Thyroid gland (tissue), 4 donors: ENCODE measurements around the gene TIMM50. TPM values are rescaled to one million over a fixed set of nuclear protein-coding genes. Genes with fewer than 3 reads are reported as not detected.

Experiments used
- DNase-seq, 2 donors: peaks; one replicate each; pipeline ENCODE4 v3.0.0-alpha.2; 2019
- H3K27ac ChIP-seq, 3 donors: fragments of 200-600 bp; sonication (generic); 1 replicate in 2 of 3; 2 replicates in 1 of 3; pipeline ENCODE4 v1.5.1; 2016 to 2019; ENCODE audit warnings: mild to moderate bottlenecking in 1 of 3, moderate library complexity in 1 of 3
- H3K27me3 ChIP-seq: fragments of 200-600 bp; sonication (generic); one replicate; pipeline ENCODE4 v1.5.1; 2019
- H3K36me3 ChIP-seq, 2 donors: fragments of 200-600 bp; sonication (generic); one replicate each; pipeline ENCODE4 v1.5.1; 2016 to 2019
- H3K4me1 ChIP-seq, 2 donors: fragments of 200-600 bp; sonication (generic); one replicate each; pipeline ENCODE4 v1.5.1; 2017 to 2019
- H3K4me3 ChIP-seq, 3 donors: fragments of 200-600 bp; sonication (generic); replicated peaks in 1 of 3; 1 replicate in 2 of 3; 2 replicates in 1 of 3; pipeline ENCODE4 v1.5.1; 2016; ENCODE audit warnings: mild to moderate bottlenecking in 1 of 3
- H3K9me3 ChIP-seq: fragments of 200-600 bp; sonication (generic); one replicate; pipeline ENCODE4 v1.5.1; 2017
- CTCF ChIP-seq, 6 experiments: fragments of 200-600 bp in 3 of 6; fragments of 450-650 bp in 3 of 6; sonication (generic) in 3 of 6; IDR thresholded peaks; one replicate each; pipeline ENCODE4 v1.5.1; 2016 to 2019; ENCODE audit warnings: antibody characterized with exemption in 6 of 6, mild to moderate bottlenecking in 2 of 6, inconsistent platforms in 1 of 6, moderate library complexity in 1 of 6
- POLR2A ChIP-seq, 2 donors: fragments of 450-650 bp; IDR thresholded peaks; one replicate each; pipeline ENCODE4 v1.6.1; 2017; ENCODE audit warnings: antibody characterized with exemption in 2 of 2, mild to moderate bottlenecking in 2 of 2, moderate library complexity in 1 of 2
- WGBS, 2 donors: methylation state at CpG; one replicate each; pipeline ENCODE4 v1.1.5; 2017; 5-methylcytosine and 5-hydroxymethylcytosine counted together
- intact Hi-C: fragments of 100-400 bp; cut with DNase I; formaldehyde crosslinking; loops from one replicate; pipeline ENCODE4 v1.15.1; 2023
- total RNA-seq, 4 donors: library from RNA; depleted of rRNA; stranded (reverse); fragments of >200 nt; gene quantifications; one replicate each; pipeline ENCODE4 v1.2.3, GENCODE V29; 2016

TIMM50 gene
- total RNA-seq, 4 donors from 2014 or later: 74.4 to 86.5 (median 84.5) TPM

DNA sequence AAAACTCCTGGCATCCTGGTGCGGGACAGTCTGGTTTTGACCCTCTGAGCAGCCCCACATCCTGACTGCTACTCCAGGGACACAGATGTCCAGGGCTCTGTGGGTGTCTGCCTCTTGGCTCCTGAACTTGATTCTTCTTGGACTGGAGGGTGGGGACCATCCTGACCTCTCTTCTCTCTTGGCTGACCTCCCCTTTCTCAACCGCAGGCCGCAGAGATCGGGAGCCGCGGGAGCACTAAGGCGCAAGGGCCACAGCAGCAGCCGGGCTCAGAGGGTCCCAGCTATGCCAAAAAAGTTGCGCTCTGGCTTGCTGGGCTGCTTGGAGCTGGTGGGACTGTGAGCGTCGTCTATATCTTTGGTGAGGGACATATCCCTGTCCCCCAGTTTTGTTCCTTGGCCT, 1.0 kb downstream of the TIMM50 start:
- 53 to 67% methylated on average over 11 of the region's 11 CpGs for WGBS, 2 donors
- DNase-seq: no peak
- H3K4me3 ChIP-seq: peak overlapping the region; percentile 79 to 86 (median 81)
- TF ChIP-seq CTCF (IDR thresholded peaks at IDR 0.05): no peak
- H3K9me3 ChIP-seq: no peaks in the 10 kb centered on the region
- peaks cover 17 to 20% of the 10 kb centered on the region in 2 donors for H3K4me1 ChIP-seq
- no peak overlapping the region for H3K27ac ChIP-seq
- H3K27me3 ChIP-seq: no peaks in the 10 kb centered on the region
- intact Hi-C loops: no loop called here
- H3K36me3 ChIP-seq: peaks cover 13 to 14% of the 10 kb centered on the region in 2 donors

- intact Hi-C loops: no loop called here
- Histone ChIP-seq H3K27ac (no peak overlapping the region), H3K36me3 (peaks cover 24 to 25% of the 10 kb centered on the region in 2 donors), H3K27me3 (no peaks in the 10 kb centered on the region), H3K4me1 (peaks cover 17 to 20% of the 10 kb centered on the region in 2 donors), H3K9me3 (no peaks in the 10 kb centered on the region), H3K4me3 (no peak overlapping the region)
- WGBS, 2 donors: 79% methylated on average over 6 of the region's 6 CpGs
- DNase-seq: no peak
- TF ChIP-seq CTCF (IDR thresholded peaks at IDR 0.05): no peak
- TF ChIP-seq POLR2A (IDR thresholded peaks at IDR 0.05): no peak
Observed at GRCh38 chr19:39483141-39483540, 2.5 kb downstream of the TIMM50 start.

DNA sequence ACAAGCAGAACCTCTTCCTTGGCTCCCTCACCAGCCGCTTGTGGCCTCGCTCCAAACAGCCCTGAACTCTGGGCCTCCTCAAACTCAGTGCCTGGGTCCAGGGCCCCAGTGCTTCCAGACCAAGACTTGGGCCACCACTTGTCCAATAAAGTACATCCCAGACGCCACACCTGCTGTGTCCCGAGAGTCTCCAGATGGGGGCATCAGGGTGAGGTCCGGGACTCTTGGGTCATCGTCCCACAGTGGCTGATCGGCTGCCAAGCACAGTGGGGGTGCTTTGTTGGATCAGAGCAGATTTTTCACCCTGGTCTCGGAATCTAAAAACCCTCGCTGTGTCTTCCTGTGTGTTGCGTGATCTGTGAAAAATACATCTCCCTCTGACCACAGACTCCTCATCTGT, 9.1 kb downstream of the TIMM50 start:
- no peak for DNase-seq
- H3K4me1 ChIP-seq: no peaks in the 10 kb centered on the region
- H3K36me3 ChIP-seq: peaks cover 52 to 53% of the 10 kb centered on the region in 2 donors
- H3K4me3 ChIP-seq: no peak overlapping the region
- intact Hi-C loops: no loop called here
- H3K27ac ChIP-seq: no peak overlapping the region
- no peaks in the 10 kb centered on the region for H3K9me3 ChIP-seq
- WGBS, 2 donors: 92 to 94% methylated on average over 10 of the region's 10 CpGs
- no peaks in the 10 kb centered on the region for H3K27me3 ChIP-seq
- TF ChIP-seq POLR2A (IDR thresholded peaks at IDR 0.05) (no peak), CTCF (IDR thresholded peaks at IDR 0.05) (no peak)

- H3K27ac ChIP-seq: no peak overlapping the region
- no peak for DNase-seq
- TF ChIP-seq POLR2A (IDR thresholded peaks at IDR 0.05): no peak
- TF ChIP-seq CTCF (IDR thresholded peaks at IDR 0.05): no peak
- no peaks in the 10 kb centered on the region for H3K9me3 ChIP-seq
- H3K36me3 ChIP-seq: peaks cover 34 to 41% of the 10 kb centered on the region in 2 donors
- intact Hi-C loops: no loop called here
- peaks cover 4% of the 10 kb centered on the region for H3K27me3 ChIP-seq
- no peaks in the 10 kb centered on the region for H3K4me1 ChIP-seq
- WGBS, 2 donors: 92 to 95% methylated on average over 6 of the region's 6 CpGs
- H3K4me3 ChIP-seq: no peak overlapping the region
Observed at GRCh38 chr19:39492225-39492624, 11.6 kb downstream of the TIMM50 start.

DNA sequence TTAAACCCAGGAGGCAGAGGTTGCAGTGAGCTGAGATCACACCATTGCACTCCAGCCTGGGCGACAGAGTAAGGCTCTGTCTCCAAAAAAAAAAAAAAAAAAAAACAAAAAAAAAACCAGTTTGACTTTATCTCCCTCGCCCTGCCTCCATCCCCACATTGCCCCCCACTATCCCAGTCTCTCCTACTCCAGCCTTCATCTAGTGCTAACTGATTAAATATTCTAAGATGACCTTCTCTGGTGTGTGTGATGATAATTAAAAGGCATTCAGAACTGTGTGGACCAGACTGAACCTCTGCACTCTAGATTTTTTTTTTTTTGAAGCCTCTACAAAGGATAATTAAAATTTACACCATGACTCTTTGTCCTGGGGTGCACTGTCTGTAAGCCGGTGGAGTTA, 12.2 kb downstream of the TIMM50 start:
- Histone ChIP-seq H3K27me3 (peaks cover 4% of the 10 kb centered on the region), H3K36me3 (peaks cover 30 to 36% of the 10 kb centered on the region in 2 donors), H3K4me3 (no peak overlapping the region), H3K9me3 (no peaks in the 10 kb centered on the region), H3K27ac (no peak overlapping the region), H3K4me1 (peaks cover 0 to 3% of the 10 kb centered on the region in 2 donors)
- intact Hi-C loops: no loop called here
- no peak for DNase-seq
- 87 to 89% methylated on average over 3 of the region's 3 CpGs for WGBS, 2 donors
- TF ChIP-seq POLR2A (IDR thresholded peaks at IDR 0.05) (no peak), CTCF (IDR thresholded peaks at IDR 0.05) (no peak)
